Endothelial cell of hepatic sinusoid (primary cell): Measurements from ENCODE around the gene PODXL.
"Not testable (repeated sequence)": the region's sequence is repeated elsewhere in the genome, so short reads cannot be mapped to it uniquely, and the experiment has no call there.

Source experiments
- in situ Hi-C: cut with HindIII; loops from 2 replicates; pipeline ENCODE4 v1.10.0; 2017; ENCODE audit warnings: low sequenced_read_pairs

PODXL gene

DNA sequence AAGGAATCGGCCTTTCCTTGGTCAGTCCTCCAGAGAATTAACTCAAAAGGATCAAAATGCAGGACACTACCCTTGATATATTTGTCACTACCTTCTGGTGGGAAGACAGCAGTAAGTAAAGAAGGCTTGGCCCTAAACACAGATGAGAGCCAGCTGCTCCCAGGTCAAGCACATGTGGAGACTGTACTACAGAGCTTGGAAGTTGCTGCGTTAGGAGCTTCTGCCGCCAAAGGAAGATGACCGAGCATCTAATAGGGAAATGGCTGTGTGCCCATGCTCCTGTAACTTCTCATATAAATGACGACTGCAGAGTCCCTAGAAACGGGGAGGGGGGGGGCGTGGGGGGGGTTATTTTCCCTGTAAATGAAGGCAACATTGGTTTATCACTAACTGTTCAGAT, 59.0 kb downstream of the PODXL start:
- in situ Hi-C loops = no loop called here

DNA sequence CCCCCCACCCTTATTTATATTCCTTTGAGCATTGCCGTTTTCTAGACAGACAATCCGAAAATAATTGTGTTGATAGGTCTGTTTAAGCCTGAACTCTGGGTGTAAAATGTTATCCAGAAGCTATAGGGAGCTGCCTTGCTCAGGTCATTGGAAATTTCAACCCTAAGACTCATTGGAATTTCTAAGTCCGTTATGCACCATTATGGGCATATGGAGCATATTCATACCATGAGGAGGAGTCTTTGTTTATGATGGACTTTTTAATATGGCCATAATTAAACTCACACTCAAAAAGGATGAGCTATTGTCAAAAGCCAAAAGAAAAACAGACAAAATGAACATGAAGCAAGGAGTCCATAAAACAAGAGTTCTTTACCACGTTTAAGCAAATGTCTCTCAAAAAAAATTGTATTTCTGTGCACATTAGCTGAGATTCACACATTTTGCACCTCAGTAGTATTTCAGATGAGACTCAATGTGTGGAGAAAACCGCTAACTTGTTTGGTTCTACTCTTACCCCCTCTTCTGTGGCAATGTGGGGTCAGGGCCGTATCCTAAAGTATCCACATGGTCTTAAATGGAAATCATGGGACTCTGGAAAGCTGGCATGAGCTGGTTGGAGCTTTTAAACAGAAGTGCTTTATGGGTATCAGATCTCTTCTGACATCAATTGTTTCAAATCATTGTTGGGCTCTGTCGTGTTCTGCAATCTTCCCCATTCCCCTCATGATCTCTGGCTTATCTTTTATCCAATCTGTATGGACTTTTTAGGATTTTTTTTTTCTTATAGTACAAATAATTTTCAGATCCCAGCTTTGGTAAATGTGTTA, 60.5 kb downstream of the PODXL start:
- in situ Hi-C loops = no loop called here

DNA sequence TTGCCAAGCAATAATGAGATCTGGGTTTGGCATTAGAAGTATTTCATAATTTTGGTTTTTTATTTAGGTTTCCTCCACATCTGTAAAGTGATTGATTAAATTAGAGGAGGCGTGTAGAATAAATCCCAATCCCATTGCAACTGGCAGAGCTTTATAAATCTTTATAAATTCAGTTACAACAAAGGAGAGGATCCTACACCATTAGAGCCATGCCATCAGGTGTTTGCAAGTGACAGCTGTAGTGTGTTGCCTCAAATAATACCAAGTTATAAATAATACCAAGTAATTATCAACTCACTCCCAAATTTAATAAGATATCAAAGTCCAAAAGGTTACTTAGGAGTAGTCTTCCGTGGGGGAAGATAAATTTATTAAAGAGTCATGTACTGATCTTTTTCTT, 62.2 kb downstream of the PODXL start:
- in situ Hi-C loops = no loop called here

DNA sequence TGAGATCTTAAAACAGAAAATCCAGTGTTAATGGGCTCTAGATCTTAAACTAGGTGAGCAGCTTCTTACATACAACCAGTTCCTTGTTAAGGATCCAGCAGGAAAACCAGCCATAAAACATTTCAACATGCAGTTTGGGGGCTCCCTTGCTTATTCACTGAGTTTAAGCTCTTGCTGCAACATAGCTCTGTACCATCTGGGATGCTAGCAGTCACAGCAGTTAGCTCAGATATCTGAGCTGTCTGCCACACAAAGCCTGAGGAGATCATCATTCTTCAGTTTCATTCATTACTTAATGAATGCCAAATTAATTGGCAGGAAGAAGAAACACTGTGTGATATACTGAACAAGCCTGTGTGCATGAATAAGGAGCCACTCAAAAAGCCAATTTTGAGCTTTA, 62.8 kb downstream of the PODXL start:
- in situ Hi-C loops = no loop called here

DNA sequence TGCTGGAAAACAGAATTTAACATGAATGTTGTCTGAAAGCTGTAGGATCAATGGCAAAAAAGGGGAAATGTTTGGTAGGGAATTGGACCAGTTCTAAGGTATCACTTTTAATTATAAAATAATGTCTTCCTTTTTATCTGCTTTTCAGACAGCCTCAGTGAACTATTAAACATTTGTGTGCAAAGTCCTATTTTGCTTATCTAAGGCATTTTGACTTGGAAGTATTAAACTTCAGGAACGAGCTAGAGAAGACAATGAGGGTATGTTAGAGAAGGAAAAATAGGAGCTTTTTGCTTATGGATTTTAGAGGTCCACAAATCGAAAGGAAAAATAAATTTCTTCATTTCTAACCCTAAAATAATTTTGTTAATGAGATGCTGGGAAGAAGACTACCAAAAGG, 63.3 kb downstream of the PODXL start:
- in situ Hi-C loops = no loop called here

DNA sequence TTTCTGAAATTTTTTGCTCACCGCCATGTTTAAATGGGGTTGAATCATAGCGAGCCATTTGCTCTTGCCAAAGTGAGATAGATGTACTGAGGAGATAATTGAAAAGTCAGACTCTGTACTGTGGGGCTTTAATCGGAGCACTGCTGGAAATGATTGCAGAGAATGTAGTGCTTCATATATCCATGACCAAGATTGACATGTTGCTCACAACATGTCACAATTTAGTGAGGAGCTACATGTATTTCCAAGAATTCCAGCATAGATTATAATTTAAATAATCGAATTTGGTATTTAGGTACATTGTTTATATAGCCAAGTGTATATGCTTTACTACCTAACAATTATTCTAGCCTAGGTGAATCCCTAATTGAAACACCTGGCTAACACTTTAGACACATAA, 66.5 kb downstream of the PODXL start:
- in situ Hi-C loops = no loop called here

DNA sequence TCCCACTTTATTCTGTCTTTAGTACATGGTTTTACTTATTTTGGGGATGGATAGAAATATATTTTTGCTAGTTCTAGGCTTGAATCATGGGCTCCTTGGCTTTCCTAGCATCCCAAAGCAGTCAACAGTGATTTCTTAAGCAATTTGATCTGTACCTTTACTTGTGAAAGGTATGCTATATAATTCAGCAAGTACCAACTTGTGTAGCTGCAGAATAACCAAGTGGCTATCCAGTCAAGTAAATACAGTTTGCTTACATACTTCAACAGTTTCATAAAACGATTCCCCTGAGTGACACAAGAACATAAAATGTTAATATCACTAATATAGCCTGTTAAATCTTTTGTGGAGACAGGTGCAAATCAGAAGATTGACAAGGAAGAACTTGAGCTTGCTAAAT, 67.2 kb downstream of the PODXL start:
- in situ Hi-C loops = no loop called here

DNA sequence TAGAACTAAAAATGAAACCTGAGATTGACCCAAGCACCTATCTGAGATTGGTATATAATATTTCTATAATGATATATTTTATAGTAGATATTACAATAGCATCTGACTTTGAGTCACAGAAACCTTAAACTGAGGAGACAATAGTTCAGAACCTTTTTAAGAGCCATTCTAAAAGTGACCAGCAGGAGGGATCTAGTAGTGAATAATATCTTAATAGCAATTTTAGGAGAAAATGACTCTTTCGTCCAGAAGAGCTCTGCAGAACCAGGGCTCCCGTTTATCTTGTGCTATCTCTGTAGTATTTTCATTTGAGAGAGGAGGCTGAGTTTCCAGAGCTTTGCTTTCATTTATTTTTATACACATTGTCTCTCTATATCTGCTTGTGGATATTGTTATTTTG, 68.1 kb downstream of the PODXL start:
- in situ Hi-C loops = no loop called here

DNA sequence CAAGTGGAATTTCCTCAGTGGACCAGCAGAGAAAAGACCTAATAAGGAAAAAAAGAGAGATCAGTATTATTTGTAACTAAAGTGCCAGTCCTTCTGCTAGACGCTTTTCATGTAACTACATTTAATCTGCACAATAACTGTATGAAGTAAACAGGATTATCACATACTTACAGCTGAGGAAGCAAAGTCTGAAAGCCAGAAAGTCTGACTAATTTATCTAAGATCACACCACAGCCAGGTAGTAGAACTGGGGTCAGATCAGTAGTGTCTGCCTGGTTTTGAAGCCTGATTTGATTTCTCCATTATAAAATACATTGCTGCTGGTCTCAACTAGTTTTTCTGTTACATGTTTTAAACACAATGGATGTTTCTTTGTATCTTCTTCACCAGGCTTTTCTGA, 69.2 kb downstream of the PODXL start:
- in situ Hi-C loops = no loop called here

DNA sequence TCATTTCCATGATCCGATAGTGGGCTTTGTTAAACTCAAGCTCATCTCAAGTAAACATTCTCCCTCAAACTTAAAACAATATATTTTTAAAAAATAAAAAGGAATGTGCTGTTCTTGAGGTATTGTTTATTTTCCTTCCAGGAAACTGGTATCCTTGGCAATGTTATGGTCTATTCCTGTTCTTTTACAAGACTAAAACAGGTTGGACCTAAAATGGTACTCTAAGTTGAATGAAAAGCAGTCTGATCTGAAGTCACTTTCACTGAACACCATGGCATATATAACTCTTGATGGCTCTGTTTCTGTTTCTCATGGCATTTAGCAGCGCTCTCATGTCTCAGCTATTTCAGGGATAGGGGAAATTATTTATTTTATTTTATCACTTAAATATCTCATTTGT, 70.1 kb downstream of the PODXL start:
- in situ Hi-C loops = no loop called here

DNA sequence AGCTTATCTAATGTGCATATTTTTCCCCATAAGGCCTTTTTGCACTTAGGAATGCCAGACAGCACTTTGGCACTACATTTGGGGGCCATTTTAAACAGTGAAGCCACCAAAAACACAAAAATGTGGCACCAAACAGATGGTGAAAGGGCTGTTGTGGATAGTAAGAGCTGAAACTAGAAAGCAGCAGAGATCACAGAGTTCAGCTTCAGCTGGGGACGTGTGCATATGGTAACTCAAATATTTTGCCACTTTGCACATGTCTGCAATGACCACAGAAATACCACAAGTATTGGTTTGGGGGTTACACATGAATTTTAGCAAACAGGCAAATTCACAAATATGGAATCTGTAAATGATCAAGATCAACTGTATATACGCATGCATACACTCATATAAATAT, 72.8 kb downstream of the PODXL start:
- in situ Hi-C loops = no loop called here

DNA sequence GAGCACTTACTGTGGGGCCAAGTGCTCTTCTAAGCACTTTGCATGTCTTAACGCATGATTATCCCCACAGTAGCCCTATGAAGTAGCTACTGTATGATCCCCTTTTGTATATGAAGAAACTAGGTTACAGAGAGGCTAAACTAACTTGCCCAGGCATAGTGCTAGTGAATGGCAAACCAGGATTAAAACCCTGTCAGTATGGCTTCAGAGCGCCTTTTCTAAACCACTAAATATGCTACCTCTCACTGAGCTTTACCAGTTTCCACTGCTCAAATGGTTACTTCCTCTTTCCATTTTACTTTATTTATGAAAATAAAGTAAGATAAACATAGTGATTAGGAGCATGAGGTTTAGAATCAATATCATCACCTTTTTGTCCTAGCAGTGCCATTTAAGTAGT, 73.6 kb downstream of the PODXL start:
- in situ Hi-C loops = no loop called here

DNA sequence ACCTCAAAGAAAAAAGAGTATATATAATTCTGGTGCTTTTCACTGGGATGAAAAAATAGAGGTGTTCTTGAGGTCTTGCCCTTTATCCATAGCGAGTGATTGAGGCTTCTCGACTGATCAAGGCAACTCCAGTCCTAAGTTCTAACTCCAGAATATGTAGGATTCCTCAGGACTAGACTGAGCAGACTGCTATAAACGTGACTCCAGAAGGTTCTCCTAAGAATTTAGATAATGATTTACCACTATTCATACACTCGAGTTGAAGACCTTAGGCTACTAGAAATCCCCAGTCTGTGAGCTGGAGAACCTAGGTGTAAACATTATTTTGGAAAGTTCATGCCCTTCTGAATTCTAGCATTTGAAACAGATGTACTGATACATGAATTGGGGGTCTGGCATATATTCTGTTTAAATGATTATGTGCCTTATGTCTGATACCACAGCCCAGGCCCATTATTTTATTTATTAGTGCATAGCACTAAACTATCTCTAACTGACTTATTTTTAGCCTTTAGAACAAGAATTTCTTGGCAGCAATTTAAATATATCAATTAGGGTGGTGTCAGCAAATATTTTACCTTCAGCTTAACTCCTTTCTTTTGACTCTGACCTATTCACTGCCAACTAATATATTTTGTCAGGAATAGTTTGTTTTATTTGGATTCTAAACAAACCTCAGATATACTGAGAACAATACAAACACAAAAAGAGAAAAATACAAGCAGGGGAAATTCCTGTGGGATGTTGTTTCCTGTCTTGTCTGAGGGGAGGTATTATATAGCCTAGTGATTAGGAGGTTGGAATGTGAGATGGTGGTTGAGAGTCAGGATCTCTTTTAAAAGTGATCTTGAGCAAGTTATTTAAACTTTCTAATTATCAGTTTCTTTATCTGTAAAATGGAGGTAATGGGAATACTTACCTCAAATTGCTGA, 75.8 kb downstream of the PODXL start:
- in situ Hi-C loops = no loop called here

DNA sequence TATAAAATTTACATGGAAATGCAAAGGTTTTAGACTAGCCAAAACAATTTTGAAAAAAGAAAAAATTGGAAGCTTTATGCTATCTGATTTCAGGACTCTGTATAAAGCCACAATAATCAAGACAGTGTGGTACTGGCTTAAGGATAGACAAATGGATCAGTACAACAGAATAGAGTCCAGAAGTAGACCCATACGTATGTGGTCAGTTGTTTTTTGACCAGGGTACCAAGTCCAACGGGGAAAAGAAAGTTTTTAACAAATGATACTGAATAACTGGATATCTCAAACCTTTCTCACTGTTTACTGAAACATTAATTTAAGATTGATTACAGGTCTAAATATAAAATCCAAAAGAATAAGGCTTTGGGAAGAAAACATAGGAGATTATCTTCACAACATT, 79.7 kb downstream of the PODXL start:
- in situ Hi-C loops = no loop called here

DNA sequence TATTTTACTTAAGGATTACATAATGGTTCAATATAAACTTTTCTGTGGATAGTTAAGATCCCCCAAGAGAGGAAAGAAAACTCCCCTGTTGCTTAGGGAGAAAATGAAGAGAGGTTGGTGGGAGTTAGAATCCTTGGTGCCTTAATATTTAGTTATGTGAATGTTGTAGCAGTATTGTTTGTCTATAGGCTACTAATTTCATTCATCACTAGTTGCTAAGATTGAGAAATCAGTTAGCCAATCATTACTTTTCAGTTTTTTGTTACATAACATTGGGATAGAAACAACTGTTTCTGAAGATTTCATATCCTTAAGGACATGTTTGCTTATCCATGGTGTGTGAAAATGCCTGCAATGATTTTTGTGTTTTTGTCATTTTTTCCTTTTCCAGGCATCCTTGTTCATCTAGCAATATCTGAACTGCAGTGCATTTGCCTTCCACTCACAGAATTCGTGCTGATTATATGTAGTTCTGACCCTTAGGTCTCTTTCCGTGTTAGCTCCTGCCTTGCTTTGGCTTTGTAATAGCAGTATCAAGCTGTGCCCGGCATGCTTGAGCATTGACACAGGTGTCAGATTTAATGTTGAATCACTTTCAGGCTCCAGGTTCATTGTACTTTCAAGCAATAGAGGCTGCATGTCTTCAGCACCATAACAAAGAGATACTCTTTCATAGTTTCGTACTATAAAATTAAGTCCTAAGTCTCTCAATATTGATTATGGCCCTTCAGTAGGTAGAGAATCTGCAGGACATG, 85.0 kb downstream of the PODXL start:
- in situ Hi-C loops = no loop called here

DNA sequence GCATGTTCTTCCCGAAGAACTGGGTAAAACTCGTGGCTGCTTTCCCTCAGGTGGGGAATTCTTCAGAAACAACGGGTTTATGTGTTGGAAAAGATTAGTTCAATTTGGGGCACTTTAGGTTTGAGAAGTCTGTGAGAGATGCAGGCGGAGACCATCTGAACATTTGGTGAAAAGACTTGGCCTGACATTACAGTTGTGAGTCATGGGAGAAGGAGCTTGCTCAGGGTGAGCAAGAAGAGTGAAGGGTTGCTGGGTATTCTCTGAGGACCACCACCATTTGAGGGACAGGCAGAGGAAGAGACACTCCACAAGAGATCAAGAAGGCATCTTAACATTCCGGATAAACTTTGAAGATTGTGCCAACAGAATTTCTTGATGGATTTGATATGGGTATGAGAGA, 88.6 kb downstream of the PODXL start:
- in situ Hi-C loops = no loop called here

DNA sequence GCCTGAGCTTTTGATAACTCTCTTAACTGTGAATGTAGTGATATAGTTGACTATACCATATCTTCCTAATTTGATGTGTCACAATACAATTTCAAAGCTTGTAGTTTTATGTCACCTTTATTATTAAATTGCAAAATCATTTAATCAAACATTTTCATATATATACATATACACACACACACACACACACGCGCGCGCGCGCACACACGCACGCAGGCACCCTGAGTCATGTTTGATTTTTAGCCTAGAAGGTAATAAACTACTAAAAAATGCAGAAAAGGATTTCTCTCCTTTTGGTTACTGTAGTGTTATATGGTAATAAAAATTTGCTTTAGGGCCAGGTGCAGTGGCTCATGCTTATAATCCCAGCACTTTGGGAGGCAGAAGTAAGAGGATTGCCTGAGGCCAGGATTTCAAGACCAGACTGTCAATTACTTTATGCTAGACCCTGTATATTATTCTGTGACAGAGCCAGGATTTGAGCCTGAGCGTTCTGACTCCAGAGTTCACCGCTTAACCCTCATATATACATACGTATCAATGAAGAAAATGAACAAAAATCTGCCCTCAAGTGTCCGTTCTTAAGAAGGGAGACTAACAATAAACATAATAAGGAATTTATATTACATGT, 89.6 kb downstream of the PODXL start:
- in situ Hi-C loops = no loop called here

DNA sequence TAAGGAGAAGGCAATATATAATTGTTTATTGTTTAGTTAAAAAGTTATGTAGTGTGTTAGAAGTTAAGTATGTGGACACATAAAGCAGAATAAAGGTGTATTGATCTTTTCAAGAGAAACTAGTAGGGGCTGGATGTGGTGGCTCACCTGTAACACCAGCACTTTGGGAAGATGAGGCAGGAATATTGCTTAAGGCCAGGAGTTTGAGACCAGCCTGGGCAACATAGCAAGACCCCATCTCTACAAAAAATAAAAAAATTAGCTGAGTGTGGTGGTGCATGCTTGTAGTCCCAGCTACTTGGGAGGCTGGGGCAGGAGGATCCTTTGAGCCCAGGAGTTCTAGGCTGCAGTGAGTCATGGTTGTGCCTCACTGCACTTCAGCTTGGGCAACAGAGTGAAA, 93.7 kb downstream of the PODXL start:
- in situ Hi-C loops = not testable (repeated sequence)

DNA sequence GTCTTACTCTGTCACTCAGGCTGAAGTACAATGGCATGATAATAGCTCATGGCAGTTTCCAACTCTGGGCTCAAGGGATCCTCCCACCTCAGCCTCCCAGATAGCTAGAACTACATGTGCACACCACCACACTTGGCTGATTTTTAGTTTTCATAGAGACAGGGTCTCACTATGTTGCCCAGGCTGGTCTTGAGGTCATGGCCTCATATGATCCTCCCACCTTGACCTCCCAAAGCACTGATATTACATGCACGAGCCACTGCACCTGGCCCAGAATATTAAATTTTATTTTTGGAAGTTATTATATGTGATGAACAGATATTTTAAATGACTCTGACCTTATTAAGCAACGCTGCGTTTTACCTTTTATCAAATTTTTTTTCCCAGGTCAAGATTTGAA, 94.4 kb downstream of the PODXL start:
- in situ Hi-C loops = no loop called here

DNA sequence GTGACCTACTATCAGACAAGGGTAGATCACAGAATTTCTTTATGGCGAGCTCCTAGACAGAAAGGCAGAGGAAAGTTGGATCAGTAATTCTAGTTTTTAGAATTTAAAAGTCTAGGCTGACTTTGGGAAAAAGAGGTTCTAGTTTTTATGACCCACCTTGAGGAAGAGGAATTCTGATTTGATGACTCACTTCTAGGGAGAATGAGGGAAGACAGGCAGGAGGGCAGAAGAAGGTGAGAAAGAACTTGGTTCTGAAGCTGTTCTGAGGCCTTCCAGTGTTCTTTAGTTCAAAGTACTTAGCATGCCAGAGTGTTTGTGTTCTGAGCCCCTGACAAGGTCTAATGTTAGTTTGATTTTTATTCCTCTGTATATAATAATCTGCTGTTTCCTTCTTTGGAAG, 97.2 kb downstream of the PODXL start:
- in situ Hi-C loops = no loop called here

DNA sequence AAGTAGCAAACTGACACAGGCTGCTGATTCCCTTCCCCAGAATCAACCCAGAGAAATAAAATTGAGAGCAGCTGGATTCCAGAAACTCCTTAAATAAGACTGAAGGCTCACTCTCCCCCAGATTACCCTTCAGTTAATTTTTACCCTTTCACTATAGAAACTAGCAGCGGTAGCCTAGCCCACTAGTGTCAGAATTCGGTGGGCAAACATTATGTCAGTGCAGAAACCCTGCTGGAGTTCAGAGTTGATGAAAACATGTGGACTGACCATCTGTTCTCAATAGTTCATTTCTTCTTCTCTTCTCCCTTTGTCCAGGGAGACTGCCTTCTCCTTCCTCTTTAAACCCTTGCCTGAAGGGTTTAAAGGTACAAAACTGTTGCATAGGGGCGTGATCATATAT, 100.1 kb downstream of the PODXL start:
- in situ Hi-C loops = no loop called here
